ENCODE results near the gene CD8A. TPM values are rescaled to one million over a fixed set of nuclear protein-coding genes. Genes with fewer than 3 reads are reported as not detected.
"Not testable (repeated sequence)": the region's sequence is repeated elsewhere in the genome, so short reads cannot be mapped to it uniquely, and the experiment has no call there.

Gene CD8A
- 1 to 10 TPM; 4.1 to 4.8 TPM for total RNA-seq

- peak; percentile 31 for DNase-seq
- Mint-ChIP-seq H3K27ac (peak within 1 kb of the TSS; percentile 18), H3K4me1 (peaks cover 41% of the 10 kb centered on the region), H3K27me3 (peaks cover 73% of the 10 kb centered on the region), H3K4me3 (peak within 1 kb of the TSS; percentile 64), H3K36me3 (ENCODE audit: low read depth) (peaks cover 6% of the 10 kb centered on the region), H3K9me3 (peaks cover 8% of the 10 kb centered on the region)
- CTCF ChIA-PET, result no interaction called here
- POLR2A ChIA-PET, result interaction anchor here (0.9 to 1.2 kb wide), 2 partner anchors 9 to 28 kb away, joined by 3 to 4 read pairs; no protein-coding TSS in a partner anchor
Measured at GRCh38 chr2:86790676-86791572, at the start of gene CD8A. Gene CD8A (minus strand): TSS chr2:86790913. CDS start chr2:86790825, 88 bp downstream.

- H3K27ac Mint-ChIP-seq; CTCF ChIA-PET; H3K36me3 Mint-ChIP-seq (ENCODE audit: low read depth); DNase-seq; H3K27me3 Mint-ChIP-seq; H3K9me3 Mint-ChIP-seq; POLR2A ChIA-PET; H3K4me3 Mint-ChIP-seq: not testable (repeated sequence)
- H3K4me1 Mint-ChIP-seq, result peaks cover 25% of the 10 kb centered on the region
Measured at GRCh38 chr2:86839871-86840548, 49.3 kb upstream of the CD8A start.

DNA sequence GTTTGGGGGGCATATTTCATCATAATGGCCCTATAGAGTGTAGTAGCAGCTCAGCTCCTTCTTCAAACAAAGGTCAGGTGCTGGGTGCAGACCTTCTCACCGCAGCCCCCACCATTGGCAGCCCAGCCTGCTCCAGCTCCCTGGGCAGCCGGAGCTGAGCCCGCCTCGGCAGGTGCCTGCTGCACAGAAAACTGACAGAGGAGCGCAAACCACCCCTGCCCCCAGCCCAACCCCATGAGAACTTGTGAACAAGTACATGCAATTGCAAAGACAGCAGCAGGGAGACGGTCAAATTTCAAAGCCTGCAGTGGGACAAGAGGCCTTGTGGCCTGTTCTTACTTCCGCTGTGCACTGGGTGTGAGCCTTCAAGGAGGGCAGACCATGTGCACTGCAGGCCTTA lies 48.7 kb upstream of the CD8A start:
- POLR2A ChIA-PET, result not testable (repeated sequence)
- peaks cover 25% of the 10 kb centered on the region for H3K4me1 Mint-ChIP-seq

DNA sequence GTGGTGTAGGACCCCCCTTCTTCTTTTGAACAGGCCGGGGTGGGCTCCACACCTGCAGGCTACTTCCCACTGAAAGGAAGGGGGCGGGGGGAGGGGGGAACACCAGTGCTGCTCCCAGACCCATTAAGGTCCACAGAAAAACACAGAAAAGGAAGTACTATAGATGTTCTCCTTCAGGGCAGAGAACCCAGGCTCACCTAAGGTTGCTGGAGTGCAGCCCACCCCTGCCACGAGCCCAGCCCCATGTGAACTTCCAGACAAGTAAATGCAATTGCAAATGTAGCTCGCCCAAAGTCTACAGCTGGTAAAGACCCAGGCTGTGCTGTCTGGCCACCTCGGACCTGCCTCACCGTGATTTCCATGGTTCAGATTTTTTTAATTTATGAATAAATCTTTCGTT lies 47.0 kb upstream of the CD8A start:
- H3K36me3 Mint-ChIP-seq (ENCODE audit: low read depth); H3K4me3 Mint-ChIP-seq; DNase-seq; H3K27ac Mint-ChIP-seq; H3K27me3 Mint-ChIP-seq; CTCF ChIA-PET; POLR2A ChIA-PET; H3K9me3 Mint-ChIP-seq: not testable (repeated sequence)
- H3K4me1 Mint-ChIP-seq, result peaks cover 25% of the 10 kb centered on the region

More for the DNA sequence above, 48.7 kb upstream of the CD8A start:
- H3K9me3 Mint-ChIP-seq; H3K36me3 Mint-ChIP-seq (ENCODE audit: low read depth); H3K4me3 Mint-ChIP-seq; CTCF ChIA-PET; H3K27ac Mint-ChIP-seq; DNase-seq; H3K27me3 Mint-ChIP-seq: not testable (repeated sequence)

DNA sequence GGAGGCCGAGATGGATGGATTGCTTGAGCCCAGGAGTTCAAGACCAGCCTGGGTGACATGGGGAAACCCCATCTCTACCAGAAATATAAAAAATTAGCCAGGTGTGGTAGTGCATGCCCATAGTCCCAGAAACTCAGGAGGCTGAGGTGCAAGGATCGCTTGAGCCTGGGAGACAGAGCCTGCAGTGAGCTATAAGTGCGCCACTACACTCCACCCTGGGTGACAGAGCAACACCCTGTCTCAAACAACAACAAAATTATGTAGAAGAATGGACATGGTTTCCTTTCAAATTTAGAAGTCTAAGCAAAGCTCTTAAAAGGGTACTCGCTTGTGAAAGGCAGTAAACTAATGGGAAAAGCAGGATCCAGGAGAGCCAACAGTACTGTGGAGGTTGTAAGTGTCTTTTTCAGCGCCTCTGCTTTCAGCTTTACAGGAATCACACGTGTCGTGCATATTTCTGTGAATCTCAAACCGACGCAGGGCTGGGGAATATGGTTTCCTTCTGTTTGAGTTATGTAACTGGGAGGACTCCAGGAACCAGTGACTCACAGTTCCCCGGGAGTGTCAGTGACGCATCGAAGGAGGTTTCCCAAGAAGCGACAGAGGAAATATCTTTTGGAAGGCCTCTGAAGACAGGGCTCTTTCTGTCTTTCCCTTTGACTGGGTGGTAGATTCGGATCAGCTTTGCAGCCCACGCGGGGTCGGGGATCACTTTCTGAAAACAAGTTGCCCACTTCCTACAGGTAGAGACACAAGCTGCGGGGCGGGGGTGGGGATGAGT lies 46.4 kb upstream of the CD8A start:
- H3K27me3 Mint-ChIP-seq; H3K4me3 Mint-ChIP-seq; H3K9me3 Mint-ChIP-seq; H3K27ac Mint-ChIP-seq; H3K36me3 Mint-ChIP-seq (ENCODE audit: low read depth); CTCF ChIA-PET; POLR2A ChIA-PET: not testable (repeated sequence)
- H3K4me1 Mint-ChIP-seq, result peaks cover 19% of the 10 kb centered on the region
- DNase-seq, result peak; percentile 19

DNA sequence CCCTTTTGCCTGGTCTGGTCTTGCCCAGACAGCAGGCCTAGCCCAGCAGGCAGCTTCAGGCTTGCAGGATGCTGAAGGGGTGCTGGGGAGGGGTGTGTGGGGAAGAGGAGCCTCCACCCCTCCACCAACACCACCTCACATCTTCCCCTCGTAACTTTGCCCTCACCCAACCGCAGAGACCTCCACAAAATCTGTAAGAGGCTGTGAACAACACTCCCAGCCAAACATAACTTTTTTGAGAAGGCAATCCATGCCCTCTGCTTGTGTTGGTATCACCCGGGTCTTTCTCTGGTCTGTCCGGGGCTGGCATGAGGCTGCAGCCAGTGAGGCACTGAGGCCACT lies 44.8 kb upstream of the CD8A start:
- POLR2A ChIA-PET; H3K4me3 Mint-ChIP-seq; CTCF ChIA-PET; H3K9me3 Mint-ChIP-seq; DNase-seq; H3K27ac Mint-ChIP-seq; H3K36me3 Mint-ChIP-seq (ENCODE audit: low read depth): not testable (repeated sequence)
- H3K27me3 Mint-ChIP-seq, result peaks cover 13% of the 10 kb centered on the region
- peaks cover 15% of the 10 kb centered on the region for H3K4me1 Mint-ChIP-seq

DNA sequence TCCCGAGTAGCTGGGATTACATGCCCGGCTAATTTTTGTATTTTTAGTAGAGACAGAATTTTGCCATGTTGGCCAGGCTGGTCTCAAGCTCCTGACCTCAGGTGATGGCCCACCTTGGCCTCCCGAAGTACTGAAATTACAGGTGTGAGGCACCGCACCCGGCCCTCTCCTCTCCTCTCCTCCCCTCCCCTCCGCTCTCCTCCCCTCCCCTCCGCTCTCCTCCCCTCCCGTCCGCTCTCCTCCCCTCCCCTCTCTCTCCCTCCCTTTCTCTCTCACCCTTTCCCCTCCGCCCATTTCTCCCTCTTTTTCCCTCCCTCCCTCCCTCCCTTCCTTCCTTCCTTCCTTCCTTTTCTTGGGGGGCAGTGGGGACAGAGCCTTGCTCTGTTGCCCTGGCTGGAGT lies 42.6 kb upstream of the CD8A start:
- POLR2A ChIA-PET, result no interaction called here
- CTCF ChIA-PET, result no interaction called here
- Mint-ChIP-seq H3K4me1 (peaks cover 15% of the 10 kb centered on the region), H3K9me3 (no peaks in the 10 kb centered on the region), H3K27ac (no peak overlapping the region), H3K36me3 (ENCODE audit: low read depth) (no peaks in the 10 kb centered on the region), H3K4me3 (no peak overlapping the region), H3K27me3 (peaks cover 13% of the 10 kb centered on the region)
- DNase-seq, result no peak

DNA sequence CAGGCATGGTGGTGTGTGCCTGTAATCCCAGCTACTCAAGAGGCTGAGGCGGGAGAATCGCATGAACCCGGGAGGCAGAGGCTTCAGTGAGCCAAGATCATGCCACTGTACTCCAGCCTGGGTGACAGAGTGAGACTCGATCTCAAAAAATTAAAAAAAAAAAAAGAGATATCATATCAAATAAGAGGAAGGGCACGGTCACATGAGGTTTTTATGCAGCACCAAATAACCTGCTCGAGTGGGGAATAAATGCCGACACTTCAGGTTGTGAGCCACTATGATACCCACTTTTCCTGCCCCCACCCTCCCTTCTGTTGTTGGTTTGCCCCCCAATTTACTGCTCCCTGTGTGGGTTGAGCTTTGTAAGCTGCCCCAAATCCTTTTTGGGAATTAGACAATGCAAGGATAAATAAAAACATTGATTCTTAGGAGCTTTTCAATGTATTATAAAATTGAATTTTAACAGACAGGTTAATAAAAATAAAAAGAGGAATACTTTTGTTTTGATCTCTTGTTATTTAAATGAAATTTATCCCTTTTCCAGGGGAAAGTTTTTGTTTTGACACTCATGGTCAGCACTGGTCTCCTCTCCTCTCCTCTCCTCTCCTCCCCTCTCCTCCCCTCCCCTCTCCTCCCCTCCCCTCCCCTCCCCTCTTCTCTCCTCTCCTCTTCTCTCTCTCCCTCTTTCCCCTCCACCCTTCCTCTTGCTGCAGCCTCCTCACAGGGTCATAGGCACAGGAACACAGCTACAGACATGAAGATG lies 41.8 kb upstream of the CD8A start:
- peaks cover 19% of the 10 kb centered on the region for H3K27me3 Mint-ChIP-seq
- H3K4me3 Mint-ChIP-seq, result no peak overlapping the region
- ChIA-PET CTCF (no interaction called here), POLR2A (no interaction called here)
- no peak for DNase-seq
- H3K9me3 Mint-ChIP-seq, result no peaks in the 10 kb centered on the region
- no peaks in the 10 kb centered on the region for H3K36me3 Mint-ChIP-seq (ENCODE audit: low read depth)
- H3K27ac Mint-ChIP-seq, result no peak overlapping the region
- peaks cover 9% of the 10 kb centered on the region for H3K4me1 Mint-ChIP-seq

DNA sequence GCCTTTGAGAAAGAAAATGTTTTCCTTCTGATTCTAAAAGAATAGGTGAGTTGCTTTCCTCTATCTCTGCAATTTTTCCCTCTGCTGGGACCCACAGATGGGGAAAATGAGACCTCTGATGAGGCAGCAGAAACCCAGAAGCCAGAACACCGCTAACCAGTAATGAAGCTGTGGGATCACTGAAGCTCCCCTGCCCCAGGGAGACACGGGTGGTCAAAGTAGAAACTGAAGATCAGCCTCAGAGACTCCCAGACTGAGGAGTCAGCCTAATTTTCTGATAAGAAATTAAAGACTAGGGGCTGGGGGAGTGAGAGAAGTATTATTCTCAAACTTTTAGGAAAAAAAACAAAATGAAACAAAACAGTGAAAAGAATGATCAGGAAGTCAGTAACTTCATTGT lies 40.8 kb upstream of the CD8A start:
- Mint-ChIP-seq H3K36me3 (ENCODE audit: low read depth) (no peaks in the 10 kb centered on the region), H3K9me3 (no peaks in the 10 kb centered on the region), H3K4me1 (peaks cover 2% of the 10 kb centered on the region), H3K27me3 (peaks cover 22% of the 10 kb centered on the region), H3K27ac (no peak overlapping the region), H3K4me3 (no peak overlapping the region)
- CTCF ChIA-PET, result no interaction called here
- no peak for DNase-seq
- POLR2A ChIA-PET, result no interaction called here

DNA sequence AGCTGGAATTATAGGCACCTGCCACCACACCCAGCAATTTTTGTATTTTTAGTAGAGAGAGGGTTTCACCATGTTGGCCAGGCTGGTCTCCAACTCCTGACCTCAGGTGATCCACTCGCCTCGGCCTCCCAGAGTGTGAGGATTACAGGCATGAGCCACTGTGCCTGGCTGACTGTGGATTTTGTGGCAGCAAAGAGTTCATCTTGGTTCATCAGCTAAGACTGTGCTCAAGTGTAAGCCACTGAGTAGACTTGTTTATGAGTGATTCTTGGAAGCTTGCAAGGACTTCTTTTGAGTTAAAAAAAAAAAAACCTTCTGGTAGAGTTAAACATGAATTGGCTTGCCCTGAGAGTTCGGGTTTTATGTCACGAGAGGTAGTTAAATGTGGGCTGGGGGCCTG lies 36.2 kb upstream of the CD8A start:
- CTCF ChIA-PET, result no interaction called here
- H3K4me1 Mint-ChIP-seq, result peaks cover 10% of the 10 kb centered on the region
- peaks cover 2% of the 10 kb centered on the region for H3K9me3 Mint-ChIP-seq
- no peak overlapping the region for H3K4me3 Mint-ChIP-seq
- no peak for DNase-seq
- H3K27me3 Mint-ChIP-seq, result peaks cover 28% of the 10 kb centered on the region
- POLR2A ChIA-PET, result no interaction called here
- H3K36me3 Mint-ChIP-seq (ENCODE audit: low read depth), result no peaks in the 10 kb centered on the region
- no peak overlapping the region for H3K27ac Mint-ChIP-seq

DNA sequence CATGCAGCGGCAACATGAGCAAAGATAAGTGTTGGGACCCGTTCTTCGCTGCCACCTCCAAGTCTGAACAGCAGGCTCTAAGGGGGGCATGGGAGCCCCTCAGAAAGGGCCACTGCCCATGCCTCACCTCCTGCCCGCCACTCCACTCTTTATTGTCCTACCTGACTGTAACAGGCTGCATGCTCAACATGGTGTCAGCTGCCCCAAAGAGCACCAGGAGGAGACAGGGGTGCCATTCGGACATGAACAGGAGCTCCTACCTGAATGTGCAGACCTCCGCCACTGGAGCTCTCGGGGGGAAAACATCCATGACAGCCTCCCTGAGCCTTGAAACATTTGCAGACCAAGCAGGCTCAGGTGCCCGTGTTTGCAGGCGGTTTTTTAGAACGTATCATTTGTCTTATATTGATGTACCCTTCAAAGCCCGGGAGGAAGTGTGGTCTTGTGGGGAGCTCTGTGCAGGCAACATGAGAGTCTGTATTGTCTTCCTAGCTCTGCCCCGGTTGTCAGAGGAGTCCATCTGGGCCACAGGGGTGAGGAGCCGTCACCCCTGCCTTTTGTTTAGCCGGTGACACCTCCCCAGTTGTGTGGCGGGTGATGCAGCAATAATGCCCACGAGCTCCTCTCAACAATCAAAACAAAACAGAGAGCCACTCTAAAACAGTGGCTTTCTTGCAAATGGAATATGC lies 35.1 kb upstream of the CD8A start:
- Mint-ChIP-seq H3K27ac (no peak overlapping the region), H3K4me3 (no peak overlapping the region), H3K4me1 (peaks cover 10% of the 10 kb centered on the region), H3K27me3 (peaks cover 17% of the 10 kb centered on the region), H3K36me3 (ENCODE audit: low read depth) (no peaks in the 10 kb centered on the region), H3K9me3 (peaks cover 2% of the 10 kb centered on the region)
- POLR2A ChIA-PET, result no interaction called here
- CTCF ChIA-PET, result interaction anchor here (0.6 to 1.1 kb wide), 2 partner anchors 17 to 24 kb away, joined by 4 read pairs; no protein-coding TSS in a partner anchor
- peak; percentile 28 for DNase-seq

GRCh38 chr2:86825036-86825692 lies 34.5 kb upstream of the CD8A start:
- Mint-ChIP-seq H3K27me3 (peaks cover 18% of the 10 kb centered on the region), H3K27ac (no peak overlapping the region), H3K4me3 (no peak overlapping the region), H3K9me3 (peaks cover 2% of the 10 kb centered on the region), H3K4me1 (peaks cover 10% of the 10 kb centered on the region), H3K36me3 (ENCODE audit: low read depth) (no peaks in the 10 kb centered on the region)
- ChIA-PET CTCF (interaction anchor here (0.6 to 1.1 kb wide), 2 partner anchors 17 to 25 kb away, joined by 4 read pairs; no protein-coding TSS in a partner anchor), POLR2A (no interaction called here)
- DNase-seq, result no peak
